H1 (cell line): Measurements from ENCODE around the gene DDR2. TPM values are rescaled to one million over a fixed set of nuclear protein-coding genes. Genes with fewer than 3 reads are reported as not detected.

ENCODE experiments used
- ASH2L ChIP-seq: fragments of 200-600, 300-600 bp; sonication (generic); IDR thresholded peaks from one replicate; pipeline ENCODE4 v1.7.1; 2017; ENCODE audit warnings: low read length
- BACH1 ChIP-seq: IDR thresholded peaks from 2 replicates; pipeline ENCODE4 v1.6.1; 2012; ENCODE audit warnings: low read length, improper control_type of control experiment
- CBX5 ChIP-seq: fragments of 300-800, 300-1000 bp; sonication (generic); IDR thresholded peaks from 2 replicates; pipeline ENCODE4 v1.7.1; 2016; ENCODE audit warnings: antibody characterized with exemption, low read length, low read depth
- CTBP2 ChIP-seq: IDR thresholded peaks from 2 replicates; pipeline ENCODE4 v1.7.0; 2011; ENCODE audit warnings: borderline replicate concordance, mild to moderate bottlenecking, moderate library complexity, mixed read lengths, low read length; ENCODE audit not compliant: insufficient read depth, insufficient read length
- PHF8 ChIP-seq: fragments of 200-600 bp; sonication (generic); conservative IDR thresholded peaks from 2 replicates; pipeline ENCODE4 v1.7.1; 2012; ENCODE audit warnings: low read depth, mild to moderate bottlenecking, inconsistent platforms, low read length, moderate library complexity
- POLR2A ChIP-seq, 2 experiments: IDR thresholded peaks; 1 replicate in 1 of 2; 2 replicates in 1 of 2; pipeline ENCODE4 v1.6.1; 2011; ENCODE audit warnings: low read depth in 2 of 2, low read length in 2 of 2, mild to moderate bottlenecking in 2 of 2; ENCODE audit errors: control extremely low read depth in 1 of 2
- RFX5 ChIP-seq: IDR thresholded peaks from 2 replicates; pipeline ENCODE4 v1.6.1; 2011; ENCODE audit warnings: low read depth, low read length, improper control_type of control experiment, borderline replicate concordance
- SRF ChIP-seq: IDR thresholded peaks from 2 replicates; pipeline ENCODE4 v1.6.1; 2011; ENCODE audit warnings: mild to moderate bottlenecking, low read depth, low read length, moderate library complexity
- TBP ChIP-seq: IDR thresholded peaks from 2 replicates; pipeline ENCODE4 v1.6.1; 2011; ENCODE audit warnings: low read depth, low read length, improper control_type of control experiment
- ZNF274 ChIP-seq: IDR thresholded peaks from 2 replicates; pipeline ENCODE4 v1.7.0; 2012; ENCODE audit warnings: low read length, borderline replicate concordance; ENCODE audit errors: extremely low read depth
- polyA plus RNA-seq, 7 experiments: library from polyadenylated mRNA; depleted of rRNA in 3 of 7; stranded (reverse) in 5 of 7; unstranded in 2 of 7; fragments of >200 nt in 5 of 7; fragments of 200-250 nt in 2 of 7; gene quantifications; 1 replicate in 5 of 7; 2 replicates in 1 of 7; 4 replicates in 1 of 7; pipeline versions ENCODE4 v1.2.1 to v1.2.3, GENCODE V29; 2011 to 2013; ENCODE audit warnings: missing spikeins in 2 of 7, mixed read lengths in 2 of 7
- total RNA-seq: library from RNA; stranded (reverse); fragmentation: NEBNext Ultra II Directional; extraction: Animal tissue kit (Norgen Biotek cat#: 25700); gene quantifications from 2 replicates; pipeline ENCODE4 v1.2.1, GENCODE V29; 2021
- TF ChIP-seq, protein P1 (sequence below): fragments of 300-600 bp; sonication (generic); IDR thresholded peaks from 2 replicates; pipeline ENCODE4 v1.7.1; 2012; ENCODE audit warnings: low read length, moderate library complexity, mild to moderate bottlenecking, inconsistent platforms; ENCODE audit not compliant: insufficient replicate concordance

The DDR2 gene
- total and polyA plus RNA-seq, 2 of the 8 experiments (the other 6 are each of a cell fraction or from before 2014, with no cell fraction given) = 1.00 to 2.1 TPM

- TF ChIP-seq, protein P1, sequence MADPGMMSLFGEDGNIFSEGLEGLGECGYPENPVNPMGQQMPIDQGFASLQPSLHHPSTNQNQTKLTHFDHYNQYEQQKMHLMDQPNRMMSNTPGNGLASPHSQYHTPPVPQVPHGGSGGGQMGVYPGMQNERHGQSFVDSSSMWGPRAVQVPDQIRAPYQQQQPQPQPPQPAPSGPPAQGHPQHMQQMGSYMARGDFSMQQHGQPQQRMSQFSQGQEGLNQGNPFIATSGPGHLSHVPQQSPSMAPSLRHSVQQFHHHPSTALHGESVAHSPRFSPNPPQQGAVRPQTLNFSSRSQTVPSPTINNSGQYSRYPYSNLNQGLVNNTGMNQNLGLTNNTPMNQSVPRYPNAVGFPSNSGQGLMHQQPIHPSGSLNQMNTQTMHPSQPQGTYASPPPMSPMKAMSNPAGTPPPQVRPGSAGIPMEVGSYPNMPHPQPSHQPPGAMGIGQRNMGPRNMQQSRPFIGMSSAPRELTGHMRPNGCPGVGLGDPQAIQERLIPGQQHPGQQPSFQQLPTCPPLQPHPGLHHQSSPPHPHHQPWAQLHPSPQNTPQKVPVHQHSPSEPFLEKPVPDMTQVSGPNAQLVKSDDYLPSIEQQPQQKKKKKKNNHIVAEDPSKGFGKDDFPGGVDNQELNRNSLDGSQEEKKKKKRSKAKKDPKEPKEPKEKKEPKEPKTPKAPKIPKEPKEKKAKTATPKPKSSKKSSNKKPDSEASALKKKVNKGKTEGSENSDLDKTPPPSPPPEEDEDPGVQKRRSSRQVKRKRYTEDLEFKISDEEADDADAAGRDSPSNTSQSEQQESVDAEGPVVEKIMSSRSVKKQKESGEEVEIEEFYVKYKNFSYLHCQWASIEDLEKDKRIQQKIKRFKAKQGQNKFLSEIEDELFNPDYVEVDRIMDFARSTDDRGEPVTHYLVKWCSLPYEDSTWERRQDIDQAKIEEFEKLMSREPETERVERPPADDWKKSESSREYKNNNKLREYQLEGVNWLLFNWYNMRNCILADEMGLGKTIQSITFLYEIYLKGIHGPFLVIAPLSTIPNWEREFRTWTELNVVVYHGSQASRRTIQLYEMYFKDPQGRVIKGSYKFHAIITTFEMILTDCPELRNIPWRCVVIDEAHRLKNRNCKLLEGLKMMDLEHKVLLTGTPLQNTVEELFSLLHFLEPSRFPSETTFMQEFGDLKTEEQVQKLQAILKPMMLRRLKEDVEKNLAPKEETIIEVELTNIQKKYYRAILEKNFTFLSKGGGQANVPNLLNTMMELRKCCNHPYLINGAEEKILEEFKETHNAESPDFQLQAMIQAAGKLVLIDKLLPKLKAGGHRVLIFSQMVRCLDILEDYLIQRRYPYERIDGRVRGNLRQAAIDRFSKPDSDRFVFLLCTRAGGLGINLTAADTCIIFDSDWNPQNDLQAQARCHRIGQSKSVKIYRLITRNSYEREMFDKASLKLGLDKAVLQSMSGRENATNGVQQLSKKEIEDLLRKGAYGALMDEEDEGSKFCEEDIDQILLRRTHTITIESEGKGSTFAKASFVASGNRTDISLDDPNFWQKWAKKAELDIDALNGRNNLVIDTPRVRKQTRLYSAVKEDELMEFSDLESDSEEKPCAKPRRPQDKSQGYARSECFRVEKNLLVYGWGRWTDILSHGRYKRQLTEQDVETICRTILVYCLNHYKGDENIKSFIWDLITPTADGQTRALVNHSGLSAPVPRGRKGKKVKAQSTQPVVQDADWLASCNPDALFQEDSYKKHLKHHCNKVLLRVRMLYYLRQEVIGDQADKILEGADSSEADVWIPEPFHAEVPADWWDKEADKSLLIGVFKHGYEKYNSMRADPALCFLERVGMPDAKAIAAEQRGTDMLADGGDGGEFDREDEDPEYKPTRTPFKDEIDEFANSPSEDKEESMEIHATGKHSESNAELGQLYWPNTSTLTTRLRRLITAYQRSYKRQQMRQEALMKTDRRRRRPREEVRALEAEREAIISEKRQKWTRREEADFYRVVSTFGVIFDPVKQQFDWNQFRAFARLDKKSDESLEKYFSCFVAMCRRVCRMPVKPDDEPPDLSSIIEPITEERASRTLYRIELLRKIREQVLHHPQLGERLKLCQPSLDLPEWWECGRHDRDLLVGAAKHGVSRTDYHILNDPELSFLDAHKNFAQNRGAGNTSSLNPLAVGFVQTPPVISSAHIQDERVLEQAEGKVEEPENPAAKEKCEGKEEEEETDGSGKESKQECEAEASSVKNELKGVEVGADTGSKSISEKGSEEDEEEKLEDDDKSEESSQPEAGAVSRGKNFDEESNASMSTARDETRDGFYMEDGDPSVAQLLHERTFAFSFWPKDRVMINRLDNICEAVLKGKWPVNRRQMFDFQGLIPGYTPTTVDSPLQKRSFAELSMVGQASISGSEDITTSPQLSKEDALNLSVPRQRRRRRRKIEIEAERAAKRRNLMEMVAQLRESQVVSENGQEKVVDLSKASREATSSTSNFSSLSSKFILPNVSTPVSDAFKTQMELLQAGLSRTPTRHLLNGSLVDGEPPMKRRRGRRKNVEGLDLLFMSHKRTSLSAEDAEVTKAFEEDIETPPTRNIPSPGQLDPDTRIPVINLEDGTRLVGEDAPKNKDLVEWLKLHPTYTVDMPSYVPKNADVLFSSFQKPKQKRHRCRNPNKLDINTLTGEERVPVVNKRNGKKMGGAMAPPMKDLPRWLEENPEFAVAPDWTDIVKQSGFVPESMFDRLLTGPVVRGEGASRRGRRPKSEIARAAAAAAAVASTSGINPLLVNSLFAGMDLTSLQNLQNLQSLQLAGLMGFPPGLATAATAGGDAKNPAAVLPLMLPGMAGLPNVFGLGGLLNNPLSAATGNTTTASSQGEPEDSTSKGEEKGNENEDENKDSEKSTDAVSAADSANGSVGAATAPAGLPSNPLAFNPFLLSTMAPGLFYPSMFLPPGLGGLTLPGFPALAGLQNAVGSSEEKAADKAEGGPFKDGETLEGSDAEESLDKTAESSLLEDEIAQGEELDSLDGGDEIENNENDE = no peak
- TF ChIP-seq SRF (no peak), PHF8 (no peak), ASH2L (no peak), TBP (no peak), CTBP2 (no peak), RFX5 (no peak), BACH1 (no peak), ZNF274 (no peak), POLR2A (IDR thresholded peaks at IDR 0.05; ENCODE audit: control extremely low read depth in 1 of 2, low read depth in 2 of 2, low read length in 2 of 2) (no peak), CBX5 (no peak)
These were observed 44.9 kb upstream of the DDR2 start (continued) for GRCh38 chr1:162587347-162587746.
